Measurements from ENCODE around the gene TM7SF2.

The TM7SF2 gene

GRCh38 chr11:65095427-65095826 lies 16.2 kb upstream of the TM7SF2 start:
- no peak for DNase-seq

DNA sequence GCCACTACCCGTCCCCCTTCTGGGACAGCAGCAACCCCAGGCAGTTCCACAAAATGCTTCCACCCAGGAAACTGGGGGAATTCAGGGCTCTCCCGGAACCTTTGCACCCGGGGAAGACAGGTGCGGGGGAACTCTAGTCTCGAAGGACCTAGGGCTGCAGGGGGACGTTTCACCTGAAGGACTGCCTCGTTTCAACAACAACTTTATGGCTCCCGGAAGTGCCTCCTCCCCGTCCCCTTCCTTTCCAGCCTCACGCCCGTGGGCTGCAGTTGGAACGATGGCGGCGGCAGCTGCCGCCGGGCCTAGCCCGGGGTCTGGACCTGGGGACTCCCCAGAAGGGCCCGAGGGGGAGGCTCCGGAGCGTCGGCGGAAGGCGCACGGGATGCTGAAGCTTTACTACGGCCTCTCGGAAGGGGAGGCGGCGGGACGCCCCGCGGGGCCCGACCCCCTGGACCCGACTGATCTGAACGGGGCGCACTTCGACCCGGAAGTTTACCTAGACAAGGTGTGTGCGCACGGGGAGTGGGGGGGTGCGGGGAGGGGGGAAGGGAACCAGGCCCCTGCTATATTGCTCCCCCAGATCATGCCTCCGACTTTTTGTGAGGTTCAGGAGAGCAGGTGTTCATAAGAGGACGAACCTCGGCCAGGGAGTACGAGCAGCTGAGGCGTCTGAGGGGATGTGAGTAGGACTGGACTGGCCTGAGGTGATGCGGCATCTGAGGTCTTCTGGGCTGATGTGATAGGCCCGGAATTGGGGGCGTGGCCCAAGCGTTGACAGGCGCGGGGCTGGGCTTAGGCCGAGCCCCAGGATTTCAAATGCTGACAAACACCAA lies 15.5 kb upstream of the TM7SF2 start, which contains the start of gene VPS51:
TSS of gene VPS51 (plus strand) at position 241 of the 833 bp plus-strand sequence. CDS start at position 278, 37 bp downstream.
- DNase-seq: peak; percentile 97

GRCh38 chr11:65096926-65097325 lies 14.7 kb upstream of the TM7SF2 start:
- DNase-seq: no peak

DNA sequence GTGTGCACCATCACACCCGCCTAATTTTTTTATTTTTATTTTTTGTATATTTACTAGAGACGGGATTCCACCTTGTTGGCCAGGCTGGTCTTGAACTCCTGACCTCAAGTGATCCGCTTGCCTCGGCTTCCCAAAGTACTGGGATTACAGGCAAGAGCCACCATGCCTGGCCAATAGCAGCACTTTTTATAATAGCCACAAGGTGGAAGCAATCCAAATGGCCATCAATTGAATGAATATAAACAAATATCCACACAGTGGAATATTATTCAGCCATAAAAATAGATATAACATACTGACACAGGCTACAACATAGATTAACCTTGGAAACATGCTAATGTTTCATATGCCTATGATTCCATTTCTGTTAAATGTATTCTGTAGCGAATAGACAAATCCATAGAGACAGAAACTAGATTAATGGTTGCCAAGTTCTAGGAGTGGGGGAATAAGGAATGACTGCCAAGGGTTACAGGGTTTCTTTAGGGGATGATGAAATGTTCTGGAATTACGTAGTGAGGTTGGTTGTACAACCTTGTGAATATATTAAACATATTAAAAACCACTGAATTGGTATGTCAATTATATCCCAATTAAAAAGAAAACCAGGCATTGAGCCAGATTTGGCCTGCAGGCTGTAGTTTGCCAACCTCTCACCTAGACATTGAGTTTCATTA lies 10.9 kb upstream of the TM7SF2 start:
- DNase-seq: no peak

DNA sequence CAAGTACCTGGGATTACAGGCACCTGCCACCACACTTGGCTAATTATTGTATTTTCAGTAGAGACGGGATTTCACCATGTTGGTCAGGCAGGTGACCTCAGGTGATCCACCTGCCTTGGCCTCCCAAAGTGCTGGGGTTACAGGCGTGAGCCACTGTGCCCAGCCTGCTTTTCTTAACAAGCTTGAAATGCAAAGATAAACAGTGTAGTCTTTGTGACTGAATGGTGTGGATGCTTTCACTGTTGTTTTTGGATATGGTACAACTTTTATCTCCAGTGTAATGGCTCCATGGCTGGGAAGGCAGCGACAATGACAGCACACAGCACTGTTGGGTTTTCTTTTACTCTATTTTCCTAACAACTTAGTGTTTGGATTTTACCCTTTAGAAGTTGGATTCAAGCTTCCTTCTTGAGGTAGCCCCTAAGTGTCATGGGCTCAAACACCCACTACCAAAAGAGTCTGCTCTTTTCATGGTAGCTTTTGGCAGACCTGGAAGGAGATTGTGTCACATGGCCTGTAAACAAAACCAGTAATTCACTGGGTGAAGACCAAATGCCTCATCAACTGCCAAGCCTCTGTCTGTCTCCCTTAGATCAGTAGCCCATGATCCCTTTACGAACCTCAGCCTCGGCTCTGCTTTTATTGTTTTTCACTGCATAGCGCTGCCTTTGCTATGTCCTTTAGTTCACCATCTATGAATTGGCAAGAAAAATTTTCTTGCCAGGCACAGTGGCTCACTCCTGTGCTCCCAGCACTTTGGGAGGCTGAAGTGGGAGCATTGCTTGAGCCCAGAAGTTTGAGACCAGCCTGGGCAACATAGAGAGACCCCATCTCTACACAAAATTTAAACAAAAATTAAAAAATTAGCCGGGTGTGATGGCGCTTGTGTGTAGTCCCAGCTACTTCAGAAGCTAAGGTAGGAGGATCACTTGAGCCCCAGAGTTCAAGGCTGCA lies 9.3 kb upstream of the TM7SF2 start:
- no peak for DNase-seq

- DNase-seq: no peak
Measured at GRCh38 chr11:65103476-65103875, 8.2 kb upstream of the TM7SF2 start.

GRCh38 chr11:65104628-65105027 lies 7.0 kb upstream of the TM7SF2 start:
- no peak for DNase-seq

DNA sequence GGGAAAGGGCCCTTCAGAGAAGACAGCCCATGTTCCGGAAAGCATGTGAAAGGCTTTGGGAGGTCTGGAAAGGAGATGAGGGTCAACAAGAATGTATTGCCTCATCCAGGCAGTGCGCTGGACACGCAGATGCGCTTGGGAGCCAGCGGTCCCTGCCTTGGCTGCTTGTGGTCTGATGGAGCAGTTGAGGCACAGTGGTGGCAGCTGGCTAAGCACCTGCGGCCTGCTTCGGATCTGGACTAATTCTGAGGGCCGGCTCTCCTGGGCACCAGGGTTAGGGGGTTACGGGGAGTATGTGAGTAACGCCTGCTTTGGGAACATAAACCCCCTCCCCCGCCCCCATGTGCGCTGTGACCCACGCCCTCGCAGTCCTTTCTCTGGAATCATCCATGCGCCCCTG lies 4.6 kb upstream of the TM7SF2 start:
- no peak for DNase-seq

DNA sequence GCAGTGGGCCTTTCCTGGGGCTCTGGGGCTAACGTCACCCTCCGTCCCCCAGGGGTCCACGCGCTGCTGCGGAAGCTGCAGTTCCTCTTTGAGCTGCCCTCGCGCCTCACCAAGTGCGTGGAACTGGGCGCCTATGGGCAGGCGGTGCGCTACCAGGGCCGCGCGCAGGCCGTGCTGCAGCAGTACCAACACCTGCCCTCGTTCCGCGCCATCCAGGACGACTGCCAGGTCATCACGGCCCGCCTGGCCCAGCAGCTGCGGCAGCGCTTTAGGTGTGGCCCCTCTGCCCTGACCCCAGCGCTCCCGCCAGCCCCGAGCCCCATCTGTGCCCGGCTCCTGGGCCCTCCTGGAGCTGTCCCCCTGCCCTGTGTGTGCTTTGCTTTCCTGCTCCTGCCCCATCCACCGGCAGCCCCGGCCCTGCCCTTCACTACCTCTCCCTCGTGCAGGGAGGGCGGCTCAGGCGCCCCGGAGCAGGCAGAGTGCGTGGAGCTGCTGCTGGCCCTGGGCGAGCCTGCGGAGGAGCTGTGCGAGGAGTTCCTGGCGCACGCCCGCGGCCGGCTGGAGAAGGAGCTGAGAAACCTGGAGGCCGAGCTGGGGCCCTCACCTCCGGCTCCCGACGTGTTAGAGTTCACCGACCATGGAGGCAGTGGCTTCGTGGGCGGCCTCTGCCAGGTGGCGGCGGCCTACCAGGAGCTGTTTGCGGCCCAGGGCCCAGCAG lies 3.8 kb upstream of the TM7SF2 start:
- no peak for DNase-seq

- no peak for DNase-seq
Measured at GRCh38 chr11:65108469-65109123, 3.1 kb upstream of the TM7SF2 start.

GRCh38 chr11:65109231-65110198 lies 2.2 kb upstream of the TM7SF2 start:
- DNase-seq: no peak

DNA sequence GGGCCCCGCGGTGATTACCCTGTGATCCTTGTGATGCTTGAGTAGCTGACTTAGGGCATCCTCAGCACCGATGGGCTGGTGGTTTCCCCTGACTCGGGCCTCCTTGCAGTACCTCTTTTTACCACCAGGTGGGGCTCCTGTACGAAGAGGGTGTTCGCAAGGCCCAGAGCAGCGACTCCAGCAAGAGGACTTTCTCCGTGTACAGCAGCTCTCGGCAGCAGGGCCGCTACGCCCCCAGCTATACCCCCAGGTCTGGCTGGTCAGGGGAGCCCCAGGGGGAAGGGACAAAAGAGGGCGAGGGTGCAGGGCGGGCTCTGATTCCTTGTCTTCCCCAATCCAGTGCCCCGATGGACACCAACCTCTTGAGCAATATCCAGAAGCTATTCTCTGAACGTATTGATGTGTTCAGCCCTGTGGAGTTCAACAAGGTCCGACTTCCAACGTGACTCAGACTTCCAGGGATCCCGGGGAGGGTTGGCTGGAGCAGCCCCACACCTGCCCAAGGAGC lies 1.3 kb upstream of the TM7SF2 start:
- peak; percentile 93 for DNase-seq

DNA sequence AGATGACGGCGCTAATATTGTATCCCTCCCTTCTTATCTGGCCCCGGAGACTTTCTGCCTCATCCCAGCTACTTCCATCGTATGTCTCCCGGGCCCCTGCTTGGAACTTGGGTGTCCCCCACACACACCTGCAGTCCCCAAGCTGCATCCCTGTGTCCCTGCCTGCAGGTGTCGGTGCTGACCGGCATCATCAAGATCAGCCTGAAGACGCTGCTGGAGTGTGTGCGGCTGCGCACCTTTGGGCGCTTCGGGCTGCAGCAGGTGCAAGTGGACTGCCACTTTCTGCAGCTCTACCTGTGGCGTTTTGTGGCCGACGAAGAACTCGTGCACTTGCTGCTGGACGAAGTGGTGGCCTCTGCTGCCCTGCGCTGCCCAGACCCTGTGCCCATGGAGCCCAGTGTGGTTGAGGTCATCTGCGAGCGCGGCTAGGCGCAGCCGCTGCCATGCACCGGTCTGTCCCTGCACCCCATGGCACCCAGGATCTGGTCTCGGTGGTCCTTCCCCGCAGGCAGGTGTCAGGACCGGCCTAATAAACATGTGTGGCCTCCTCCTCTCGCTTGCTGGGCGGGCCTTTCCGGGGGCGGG lies 421 bp upstream of the TM7SF2 start:
- DNase-seq: no peak

GRCh38 chr11:65112546-65113360 lies 1.1 kb downstream of the TM7SF2 start:
- DNase-seq: peak; percentile 87

GRCh38 chr11:65113361-65113756 lies 1.7 kb downstream of the TM7SF2 start:
- no peak for DNase-seq

GRCh38 chr11:65113839-65114238 lies 2.2 kb downstream of the TM7SF2 start:
- no peak for DNase-seq

DNA sequence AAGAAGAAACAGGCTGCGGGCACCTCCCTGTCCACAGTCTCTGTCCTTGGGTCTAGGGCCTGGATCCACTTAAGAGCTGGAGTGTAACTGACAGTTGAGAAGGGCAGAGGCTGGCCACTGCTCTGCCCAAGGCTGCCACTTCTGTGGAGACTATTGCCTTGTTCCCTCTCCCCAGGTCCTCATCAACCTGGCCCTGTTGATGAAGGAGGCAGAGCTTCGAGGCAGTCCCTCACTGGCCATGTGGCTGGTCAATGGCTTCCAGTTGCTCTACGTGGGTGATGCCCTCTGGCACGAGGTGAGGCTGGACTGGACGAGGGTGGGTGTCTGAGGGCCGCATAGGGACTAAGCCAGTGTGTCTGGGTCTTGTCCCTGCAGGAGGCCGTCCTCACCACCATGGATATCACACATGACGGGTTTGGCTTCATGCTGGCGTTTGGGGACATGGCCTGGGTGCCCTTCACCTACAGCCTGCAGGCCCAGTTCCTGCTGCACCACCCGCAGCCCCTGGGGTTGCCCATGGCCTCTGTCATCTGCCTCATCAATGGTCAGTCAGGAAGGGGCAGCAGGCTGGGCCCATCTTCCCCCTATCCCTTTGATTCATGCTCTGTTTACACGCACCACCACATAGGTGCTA lies 3.0 kb downstream of the TM7SF2 start:
- no peak for DNase-seq

GRCh38 chr11:65115361-65116082 lies 3.9 kb downstream of the TM7SF2 start:
- no peak for DNase-seq

All from RPMI8226 (cell line).